OCI-LY3 (cell line): ENCODE results near the gene ALOXE3.

Experiments used
- H2AFZ ChIP-seq: fragments of 200-600, 300-600 bp; shearing (Covaris generic); 2 replicates; pipeline ENCODE4 v1.6.0; 2014; ENCODE audit warnings: antibody characterized with exemption, low read depth, low read length
- H3K27ac ChIP-seq: fragments of 200-600, 300-600 bp; sonication (generic); 2 replicates; pipeline ENCODE4 v1.5.1; 2014; ENCODE audit warnings: mild to moderate bottlenecking, low read length, moderate library complexity, mixed read lengths
- H3K27me3 ChIP-seq: fragments of 200-600, 300-600 bp; sonication (generic); 2 replicates; pipeline ENCODE4 v1.6.1; 2014; ENCODE audit warnings: low read depth, low read length, mixed read lengths
- H3K36me3 ChIP-seq: fragments of 200-600, 300-600 bp; sonication (generic); replicated peaks from 2 replicates; pipeline ENCODE3; 2014; ENCODE audit warnings: low read depth, low read length, mixed read lengths
- H3K4me1 ChIP-seq: fragments of 300-600, 200-600 bp; sonication (generic); 2 replicates; pipeline ENCODE4 v1.6.1; 2014; ENCODE audit warnings: low read length, mixed read lengths
- H3K4me2 ChIP-seq: fragments of 200-600, 300-600 bp; sonication (generic); 2 replicates; pipeline ENCODE4 v1.6.1; 2014; ENCODE audit warnings: low read length, mixed read lengths
- H3K4me3 ChIP-seq: fragments of 300-600, 200-600 bp; sonication (generic); 2 replicates; pipeline ENCODE4 v1.5.1; 2014; ENCODE audit warnings: antibody characterized with exemption, mild to moderate bottlenecking, low read length, moderate library complexity
- H3K79me2 ChIP-seq: fragments of 300-600, 200-600 bp; shearing (Covaris generic); 2 replicates; pipeline ENCODE4 v1.6.1; 2014; ENCODE audit warnings: mild to moderate bottlenecking, low read length, mixed read lengths
- H3K9ac ChIP-seq: fragments of 300-600, 200-600 bp; shearing (Covaris generic); 2 replicates; pipeline ENCODE4 v1.6.0; 2014; ENCODE audit warnings: mild to moderate bottlenecking, low read length, moderate library complexity
- H3K9me3 ChIP-seq: fragments of 200-600, 300-600 bp; shearing (Covaris generic); 2 replicates; pipeline ENCODE4 v1.6.1; 2014; ENCODE audit warnings: low read length, mixed read lengths; ENCODE audit not compliant: insufficient read depth
- H4K20me1 ChIP-seq: fragments of 200-600, 300-600 bp; sonication (generic); 2 replicates; pipeline ENCODE4 v1.6.1; 2016; ENCODE audit warnings: low read length, mixed read lengths; ENCODE audit not compliant: insufficient read depth
- EZH2phosphoT487 ChIP-seq: fragments of 200-600 bp; shearing (Covaris generic); IDR thresholded peaks from 2 replicates; pipeline ENCODE4 v1.6.1; 2018; ENCODE audit warnings: antibody characterized with exemption, mixed run types, low read depth
- TF ChIP-seq, protein P1 (sequence below): fragments of 200-600, 300-600 bp; sonication (generic); IDR thresholded peaks from 2 replicates; pipeline ENCODE4 v1.5.1; 2014; ENCODE audit warnings: antibody characterized with exemption, low read length, low read depth

The ALOXE3 gene

DNA sequence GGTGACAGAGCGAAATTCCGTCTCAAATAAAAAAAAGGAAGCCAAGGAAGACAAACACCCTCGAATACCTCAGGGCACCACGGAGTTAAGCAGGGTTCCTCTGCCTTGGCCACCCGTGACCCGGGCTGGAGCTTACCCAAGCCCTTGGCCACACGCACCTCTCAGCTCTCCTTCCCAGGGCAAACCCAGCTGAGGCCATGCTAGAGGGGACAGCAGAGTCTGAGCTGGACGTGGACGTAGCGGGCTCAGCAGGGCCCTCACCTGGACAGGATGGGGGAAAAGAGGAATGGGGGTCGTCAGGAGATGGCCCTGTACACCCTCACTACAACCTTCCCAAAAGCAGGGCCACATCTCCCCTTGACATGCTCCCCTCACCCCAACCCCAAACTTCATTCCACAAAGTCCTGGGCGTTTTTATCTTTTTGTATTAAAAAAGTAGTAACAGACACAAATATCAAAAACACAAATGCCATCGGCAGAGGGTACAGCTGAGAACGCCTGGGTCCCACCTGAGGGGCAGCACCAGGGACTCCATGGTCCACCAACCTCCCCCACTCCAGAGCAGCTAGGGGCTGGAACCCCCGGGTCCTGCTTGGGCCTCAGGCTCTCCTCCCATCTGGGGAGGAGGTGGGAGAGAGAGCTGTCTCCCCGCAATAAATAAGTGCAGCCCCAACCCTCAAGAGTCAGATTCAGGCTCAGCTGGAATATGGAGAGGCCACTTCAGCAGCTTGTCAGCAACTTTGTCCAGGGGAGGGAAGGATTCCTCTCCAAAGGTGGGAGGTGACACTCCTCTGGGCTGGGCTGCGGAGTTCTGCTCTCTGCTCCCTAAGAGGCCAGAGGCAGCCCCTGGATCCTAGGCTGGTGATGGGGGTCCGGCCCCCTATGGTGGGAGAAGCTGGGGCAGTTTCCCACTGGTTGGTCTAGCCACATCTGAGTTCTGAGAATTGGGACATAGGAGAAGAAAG is 22.0 kb upstream of the ALOXE3 start:
- no peaks in the 10 kb centered on the region for H4K20me1 ChIP-seq
- H3K36me3 ChIP-seq: no peaks in the 10 kb centered on the region
- H3K27ac ChIP-seq: no peak overlapping the region
- no peak overlapping the region for H2AFZ ChIP-seq
- H3K4me1 ChIP-seq: peaks cover 5% of the 10 kb centered on the region; the same call in 1 of the 2 replicates
- no peak for TF ChIP-seq EZH2phosphoT487
- TF ChIP-seq, protein P1, sequence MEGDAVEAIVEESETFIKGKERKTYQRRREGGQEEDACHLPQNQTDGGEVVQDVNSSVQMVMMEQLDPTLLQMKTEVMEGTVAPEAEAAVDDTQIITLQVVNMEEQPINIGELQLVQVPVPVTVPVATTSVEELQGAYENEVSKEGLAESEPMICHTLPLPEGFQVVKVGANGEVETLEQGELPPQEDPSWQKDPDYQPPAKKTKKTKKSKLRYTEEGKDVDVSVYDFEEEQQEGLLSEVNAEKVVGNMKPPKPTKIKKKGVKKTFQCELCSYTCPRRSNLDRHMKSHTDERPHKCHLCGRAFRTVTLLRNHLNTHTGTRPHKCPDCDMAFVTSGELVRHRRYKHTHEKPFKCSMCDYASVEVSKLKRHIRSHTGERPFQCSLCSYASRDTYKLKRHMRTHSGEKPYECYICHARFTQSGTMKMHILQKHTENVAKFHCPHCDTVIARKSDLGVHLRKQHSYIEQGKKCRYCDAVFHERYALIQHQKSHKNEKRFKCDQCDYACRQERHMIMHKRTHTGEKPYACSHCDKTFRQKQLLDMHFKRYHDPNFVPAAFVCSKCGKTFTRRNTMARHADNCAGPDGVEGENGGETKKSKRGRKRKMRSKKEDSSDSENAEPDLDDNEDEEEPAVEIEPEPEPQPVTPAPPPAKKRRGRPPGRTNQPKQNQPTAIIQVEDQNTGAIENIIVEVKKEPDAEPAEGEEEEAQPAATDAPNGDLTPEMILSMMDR: no peak
- H3K4me2 ChIP-seq: no peak overlapping the region
- no peaks in the 10 kb centered on the region for H3K9me3 ChIP-seq
- H3K79me2 ChIP-seq: no peaks in the 10 kb centered on the region
- H3K27me3 ChIP-seq: no peaks in the 10 kb centered on the region
- H3K4me3 ChIP-seq: no peak overlapping the region
- no peak overlapping the region for H3K9ac ChIP-seq

DNA sequence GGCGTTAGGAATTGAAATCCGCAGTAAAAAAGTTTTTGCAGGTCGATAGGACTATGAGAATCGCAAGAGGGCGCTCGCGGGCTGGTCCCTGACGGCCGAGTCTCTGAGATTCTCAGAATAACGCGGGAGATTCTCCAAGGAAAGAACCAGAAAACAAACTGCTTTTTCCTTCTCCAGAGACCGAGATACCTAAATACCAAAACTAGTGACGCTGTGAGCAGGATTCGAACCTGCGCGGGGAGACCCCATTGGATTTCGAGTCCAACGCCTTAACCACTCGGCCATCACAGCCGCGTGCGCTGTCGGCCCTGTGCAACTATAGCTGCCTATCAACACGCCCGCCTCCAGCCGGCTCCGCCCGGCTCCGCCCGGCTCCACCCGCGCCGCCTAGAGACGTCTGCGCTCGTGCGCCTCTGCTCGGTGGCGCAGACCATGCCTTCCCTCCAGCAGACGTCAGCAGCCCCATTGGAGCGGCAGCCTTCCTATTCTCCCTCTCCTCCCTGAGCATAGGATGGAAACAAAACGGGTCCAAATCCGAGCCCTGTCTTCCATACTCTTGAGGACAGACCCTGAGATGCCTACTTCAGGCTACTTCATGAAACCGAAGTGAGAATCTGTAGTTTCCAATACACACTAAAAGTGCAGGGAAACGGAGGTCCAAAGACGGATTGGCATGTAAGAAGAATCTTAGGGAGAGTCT is 20.5 kb upstream of the ALOXE3 start:
- Histone ChIP-seq H2AFZ (peak overlapping the region; percentile 92), H3K4me1 (peaks cover 5% of the 10 kb centered on the region; the same call in 1 of the 2 replicates), H4K20me1 (no peaks in the 10 kb centered on the region)

DNA sequence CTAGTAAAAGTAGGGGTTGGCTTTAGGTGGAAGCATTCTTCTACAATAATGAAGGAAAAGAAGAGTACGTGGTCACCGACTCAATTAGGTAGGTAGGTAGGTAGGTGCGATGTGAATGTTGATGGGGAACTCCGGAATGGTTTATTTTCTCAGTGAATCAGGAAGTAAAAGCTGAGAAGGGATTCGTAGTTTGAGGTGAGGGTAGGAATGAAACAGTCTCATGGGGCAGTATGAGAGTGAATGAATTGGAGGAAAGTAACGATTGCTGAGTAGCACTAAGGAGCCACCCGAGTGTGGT is 20.0 kb upstream of the ALOXE3 start:
- peak overlapping the region; percentile 92 for H3K27ac ChIP-seq

More for the DNA sequence above, 20.5 kb upstream of the ALOXE3 start:
- Histone ChIP-seq H3K79me2 (no peaks in the 10 kb centered on the region), H3K4me2 (peak overlapping the region; percentile 92), H3K27ac (peak overlapping the region; percentile 92), H3K9ac (peak overlapping the region; percentile 97), H3K36me3 (no peaks in the 10 kb centered on the region), H3K4me3 (peak overlapping the region; percentile 97), H3K9me3 (no peaks in the 10 kb centered on the region), H3K27me3 (no peaks in the 10 kb centered on the region)
- TF ChIP-seq, protein P1: peak; percentile 63
- TF ChIP-seq EZH2phosphoT487: no peak

More for the DNA sequence above, 20.0 kb upstream of the ALOXE3 start:
- Histone ChIP-seq H3K9me3 (no peaks in the 10 kb centered on the region), H4K20me1 (no peaks in the 10 kb centered on the region), H2AFZ (peak overlapping the region; percentile 92), H3K4me2 (peak overlapping the region; percentile 92), H3K4me1 (peaks cover 5% of the 10 kb centered on the region; the same call in 1 of the 2 replicates), H3K36me3 (no peaks in the 10 kb centered on the region), H3K79me2 (no peaks in the 10 kb centered on the region), H3K9ac (peak overlapping the region; percentile 77), H3K27me3 (no peaks in the 10 kb centered on the region), H3K4me3 (peak overlapping the region; percentile 97)
- no peak for TF ChIP-seq EZH2phosphoT487
- TF ChIP-seq, protein P1: no peak
